NT2/D1 (cell line): Measurements from ENCODE around the gene SLC35B3.

Experiments used
- YY1 ChIP-seq: IDR thresholded peaks from 2 replicates; pipeline ENCODE4 v1.6.1; 2011; ENCODE audit not compliant: insufficient read length, insufficient read depth
- ZNF274 ChIP-seq: IDR thresholded peaks from 2 replicates; pipeline ENCODE4 v1.6.1; 2011; ENCODE audit warnings: mild to moderate bottlenecking, low read depth, low read length

DNA sequence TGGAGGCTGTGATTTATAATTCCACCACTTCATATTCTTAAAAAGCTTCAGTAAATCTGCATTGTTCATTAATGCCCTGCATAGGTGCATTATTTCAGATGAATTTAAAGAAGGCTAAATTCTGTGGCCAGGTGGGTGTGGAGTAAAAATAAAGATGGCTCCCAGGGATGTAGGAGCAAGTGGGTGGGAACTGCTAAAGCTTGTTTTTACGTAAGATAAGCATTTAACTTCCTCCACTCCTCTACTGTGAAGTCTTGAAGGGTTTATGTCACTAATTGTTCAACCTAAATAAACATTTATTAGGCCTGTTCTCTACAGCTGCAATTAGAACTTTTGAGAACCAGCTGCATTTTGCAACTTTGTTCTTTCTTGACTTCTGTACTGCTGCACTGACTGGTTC, 6.8 kb upstream of the SLC35B3 start:
- TF ChIP-seq YY1, result no peak
- TF ChIP-seq ZNF274, result no peak
